A549 (cell line): ENCODE results near the gene BMP5. TPM values are rescaled to one million over a fixed set of nuclear protein-coding genes. Genes with fewer than 3 reads are reported as not detected.

ENCODE experiments used
- ATAC-seq, 2 experiments: fragments of 200-7000 bp in 1 of 2; fragments of >200 bp in 1 of 2; cut with Nextera tagmentation in 1 of 2; cut with Tn5 transposase in 1 of 2; 3 replicates each; pipeline versions ENCODE4 v1.8.0 to v1.9.1; 2018 to 2020; ENCODE audit warnings: mild to moderate bottlenecking in 1 of 2, moderate library complexity in 1 of 2
- CTCF ChIA-PET: fragments of 300-600 bp; sonication (Branson Sonifier 250); formaldehyde crosslinking; extraction: SDS; loops from one replicate; lab custom pipeline; 2021; ENCODE audit warnings: antibody characterized with exemption, inconsistent platforms; lab: Yijun Ruan, JAX
- POLR2A ChIA-PET: fragments of 350-600 bp; formaldehyde crosslinking; extraction: SDS; loops from one replicate; lab custom pipeline; 2021; ENCODE audit warnings: antibody characterized with exemption, inconsistent platforms; lab: Yijun Ruan, JAX
- DNase-seq, 2 experiments: peaks; one replicate each; pipeline versions ENCODE4 v3.0.0 to v3.0.0-alpha.2; 2011 to 2016; ENCODE audit warnings: low read depth in 1 of 2, low spot score in 1 of 2
- FAIRE-seq: peaks from 2 replicates; lab custom pipeline; 2011; peaks lifted over from hg19 to GRCh38; lab: Jason Lieb, UNC
- H3K27ac ChIP-seq, 2 experiments: fragments of >200 bp; sonication (Bioruptor Twin); formaldehyde crosslinking; 3 replicates each; pipeline ENCODE4 v1.5.1; 2016 to 2017
- H3K4me1 ChIP-seq: fragments of >200 bp; sonication (Bioruptor Twin); formaldehyde crosslinking; 3 replicates; pipeline ENCODE4 v1.6.1; 2016
- H3K4me2 ChIP-seq: fragments of >200 bp; sonication (Bioruptor Twin); formaldehyde crosslinking; 3 replicates; pipeline ENCODE4 v1.6.1; 2016
- H3K4me3 ChIP-seq: fragments of >200 bp; sonication (Bioruptor Twin); formaldehyde crosslinking; 3 replicates; pipeline ENCODE4 v1.5.1; 2016
- H3K9me3 ChIP-seq: fragments of >200 bp; sonication (Bioruptor Twin); formaldehyde crosslinking; 3 replicates; pipeline ENCODE4 v1.6.1; 2016
- CBX8 ChIP-seq: fragments of 200-600 bp; sonication (generic); IDR thresholded peaks from 2 replicates; pipeline ENCODE4 v1.6.1; 2016
- FOSB ChIP-seq: fragments of 250-450 bp; sonication (Bioruptor Pico); IDR thresholded peaks from 2 replicates; pipeline ENCODE4 v1.5.0; 2020; ENCODE audit warnings: mild to moderate bottlenecking, moderate library complexity
- HDAC2 ChIP-seq: fragments of 200-600 bp; sonication (generic); IDR thresholded peaks from 2 replicates; pipeline ENCODE4 v1.6.1; 2016
- KDM1A ChIP-seq: fragments of 200-600 bp; sonication (generic); IDR thresholded peaks from 2 replicates; pipeline ENCODE4 v1.6.1; 2016; ENCODE audit warnings: low read depth, mild to moderate bottlenecking
- KDM5A ChIP-seq: fragments of 200-600 bp; sonication (generic); IDR thresholded peaks from 2 replicates; pipeline ENCODE4 v1.6.1; 2016; ENCODE audit warnings: antibody characterized with exemption, mild to moderate bottlenecking
- MAZ ChIP-seq: fragments of 150-350 bp; IDR thresholded peaks from 2 replicates; pipeline ENCODE4 v1.6.1; 2014; ENCODE audit warnings: antibody characterized with exemption, low read depth, low read length, borderline replicate concordance
- NFE2L2 ChIP-seq: fragments of 150-350 bp; conservative IDR thresholded peaks from 2 replicates; pipeline ENCODE4 v1.6.1; 2014; ENCODE audit warnings: low read length
- PHF8 ChIP-seq: fragments of 200-600 bp; sonication (generic); IDR thresholded peaks from 2 replicates; pipeline ENCODE4 v1.6.1; 2016; ENCODE audit warnings: low read depth, mild to moderate bottlenecking, antibody characterized with exemption, moderate library complexity, borderline replicate concordance
- POLR2AphosphoS2 ChIP-seq: conservative IDR thresholded peaks from 2 replicates; pipeline ENCODE4 v1.6.1; 2012; ENCODE audit warnings: low read length, improper control_type of control experiment, inconsistent platforms
- ZFP36 ChIP-seq: fragments of 450-650 bp; IDR thresholded peaks from 2 replicates; pipeline ENCODE4 v1.6.1; 2014; ENCODE audit warnings: borderline replicate concordance; ENCODE audit not compliant: partially characterized antibody
- ZSCAN20 ChIP-seq: fragments of 250-450 bp; sonication (Bioruptor Pico); IDR thresholded peaks from 2 replicates; pipeline ENCODE4 v1.8.0; 2022; ENCODE audit warnings: mild to moderate bottlenecking, moderate library complexity
- WGBS: methylation state at CpG from one replicate; pipeline ENCODE4 v1.1.6; 2017; ENCODE audit errors: missing lambda C conversion rate; 5-methylcytosine and 5-hydroxymethylcytosine counted together
- polyA plus RNA-seq, 4 experiments: library from polyadenylated mRNA; depleted of rRNA in 3 of 4; stranded (reverse); fragments of >200 nt; fragmentation: RNase III in 1 of 4; extraction: RNeasy Plus Mini Kit Qiagen cat#74134 plus additional on column Dnase treatment in 1 of 4; gene quantifications; 2 replicates in 3 of 4; 3 replicates in 1 of 4; pipeline ENCODE4 v1.2.3, GENCODE V29; 2011 to 2017
- TF ChIP-seq, protein P1 (sequence below): fragments of >200 bp; sonication (Bioruptor Twin); formaldehyde crosslinking; IDR thresholded peaks from 2 replicates; pipeline ENCODE4 v1.6.1; 2016
- TF ChIP-seq, protein P2 (sequence below): IDR thresholded peaks from 2 replicates; pipeline ENCODE4 v1.6.1; 2012
- TF ChIP-seq, protein P3 (sequence below): fragments of 200-600 bp; sonication (generic); IDR thresholded peaks from 2 replicates; pipeline ENCODE4 v1.6.1; 2016; ENCODE audit warnings: antibody characterized with exemption, mild to moderate bottlenecking, moderate library complexity
- TF ChIP-seq, protein P4 (sequence below): fragments of 250-450 bp; sonication (Bioruptor Pico); IDR thresholded peaks from 2 replicates; pipeline ENCODE4 v1.5.0; 2021; ENCODE audit warnings: mild to moderate bottlenecking, moderate library complexity, borderline replicate concordance

The BMP5 gene
- polyA plus RNA-seq, 2 of the 4 experiments (the other 2 are of a cell fraction): 0.04 to 0.12 TPM

GRCh38 chr6:55872866-55873265, 2.5 kb downstream of the BMP5 start:
- H3K4me2 ChIP-seq: no peak overlapping the region
- no peak for FAIRE-seq
- CTCF ChIA-PET: no interaction called here

DNA sequence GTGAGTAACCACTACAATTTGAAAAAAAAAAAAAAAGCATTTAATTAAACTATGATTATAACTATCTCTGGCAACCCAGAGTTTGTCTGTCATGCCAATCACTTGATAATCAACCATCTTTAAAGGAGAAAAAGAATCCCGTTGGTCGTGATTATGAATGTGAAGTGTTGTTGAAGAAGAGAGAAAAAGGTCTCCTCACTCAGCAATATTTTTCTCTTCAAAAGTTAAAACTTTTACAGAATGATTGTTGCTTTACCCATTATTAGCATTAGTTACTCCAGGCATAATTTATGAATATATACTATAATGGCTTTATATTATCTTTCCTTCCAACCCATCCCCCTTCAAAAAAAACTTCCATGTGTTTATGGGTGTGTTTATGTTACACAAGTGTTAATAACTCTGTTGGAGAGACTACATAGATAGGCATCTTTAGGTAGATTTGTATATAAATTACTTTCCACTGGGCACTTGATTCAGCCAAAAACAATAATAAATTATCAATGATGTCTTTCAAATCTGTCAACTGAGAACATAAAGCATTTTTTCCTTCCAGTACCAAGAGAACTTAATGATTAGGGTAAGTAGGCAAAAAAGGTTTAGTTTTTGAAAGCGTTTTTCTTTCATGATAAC, 5.1 kb downstream of the BMP5 start:
- H3K4me3 ChIP-seq: no peak overlapping the region
- H3K4me1 ChIP-seq: peaks cover 20% of the 10 kb centered on the region; the same call in 2 of the 3 replicates
- TF ChIP-seq HDAC2: no peak
- no peak for TF ChIP-seq NFE2L2
- TF ChIP-seq CBX8: no peak
- TF ChIP-seq, protein P1, sequence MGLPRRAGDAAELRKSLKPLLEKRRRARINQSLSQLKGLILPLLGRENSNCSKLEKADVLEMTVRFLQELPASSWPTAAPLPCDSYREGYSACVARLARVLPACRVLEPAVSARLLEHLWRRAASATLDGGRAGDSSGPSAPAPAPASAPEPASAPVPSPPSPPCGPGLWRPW: no peak
- TF ChIP-seq MAZ: no peak
- TF ChIP-seq, protein P2, sequence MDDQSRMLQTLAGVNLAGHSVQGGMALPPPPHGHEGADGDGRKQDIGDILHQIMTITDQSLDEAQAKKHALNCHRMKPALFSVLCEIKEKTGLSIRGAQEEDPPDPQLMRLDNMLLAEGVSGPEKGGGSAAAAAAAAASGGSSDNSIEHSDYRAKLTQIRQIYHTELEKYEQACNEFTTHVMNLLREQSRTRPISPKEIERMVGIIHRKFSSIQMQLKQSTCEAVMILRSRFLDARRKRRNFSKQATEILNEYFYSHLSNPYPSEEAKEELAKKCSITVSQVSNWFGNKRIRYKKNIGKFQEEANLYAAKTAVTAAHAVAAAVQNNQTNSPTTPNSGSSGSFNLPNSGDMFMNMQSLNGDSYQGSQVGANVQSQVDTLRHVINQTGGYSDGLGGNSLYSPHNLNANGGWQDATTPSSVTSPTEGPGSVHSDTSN: no peak
- TF ChIP-seq, protein P3, sequence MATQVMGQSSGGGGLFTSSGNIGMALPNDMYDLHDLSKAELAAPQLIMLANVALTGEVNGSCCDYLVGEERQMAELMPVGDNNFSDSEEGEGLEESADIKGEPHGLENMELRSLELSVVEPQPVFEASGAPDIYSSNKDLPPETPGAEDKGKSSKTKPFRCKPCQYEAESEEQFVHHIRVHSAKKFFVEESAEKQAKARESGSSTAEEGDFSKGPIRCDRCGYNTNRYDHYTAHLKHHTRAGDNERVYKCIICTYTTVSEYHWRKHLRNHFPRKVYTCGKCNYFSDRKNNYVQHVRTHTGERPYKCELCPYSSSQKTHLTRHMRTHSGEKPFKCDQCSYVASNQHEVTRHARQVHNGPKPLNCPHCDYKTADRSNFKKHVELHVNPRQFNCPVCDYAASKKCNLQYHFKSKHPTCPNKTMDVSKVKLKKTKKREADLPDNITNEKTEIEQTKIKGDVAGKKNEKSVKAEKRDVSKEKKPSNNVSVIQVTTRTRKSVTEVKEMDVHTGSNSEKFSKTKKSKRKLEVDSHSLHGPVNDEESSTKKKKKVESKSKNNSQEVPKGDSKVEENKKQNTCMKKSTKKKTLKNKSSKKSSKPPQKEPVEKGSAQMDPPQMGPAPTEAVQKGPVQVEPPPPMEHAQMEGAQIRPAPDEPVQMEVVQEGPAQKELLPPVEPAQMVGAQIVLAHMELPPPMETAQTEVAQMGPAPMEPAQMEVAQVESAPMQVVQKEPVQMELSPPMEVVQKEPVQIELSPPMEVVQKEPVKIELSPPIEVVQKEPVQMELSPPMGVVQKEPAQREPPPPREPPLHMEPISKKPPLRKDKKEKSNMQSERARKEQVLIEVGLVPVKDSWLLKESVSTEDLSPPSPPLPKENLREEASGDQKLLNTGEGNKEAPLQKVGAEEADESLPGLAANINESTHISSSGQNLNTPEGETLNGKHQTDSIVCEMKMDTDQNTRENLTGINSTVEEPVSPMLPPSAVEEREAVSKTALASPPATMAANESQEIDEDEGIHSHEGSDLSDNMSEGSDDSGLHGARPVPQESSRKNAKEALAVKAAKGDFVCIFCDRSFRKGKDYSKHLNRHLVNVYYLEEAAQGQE: no peak
- no peak overlapping the region for H3K27ac ChIP-seq
- no peak overlapping the region for H3K4me2 ChIP-seq
- FAIRE-seq (no peak), DNase-seq (no peak), ATAC-seq (no peak)
- WGBS: 94% methylated on average over 3 of the region's 3 CpGs
- ChIA-PET CTCF (no interaction called here), POLR2A (no interaction called here)
- H3K9me3 ChIP-seq: no peaks in the 10 kb centered on the region

More at GRCh38 chr6:55872866-55873265, 2.5 kb downstream of the BMP5 start:
- H3K4me3 ChIP-seq: no peak overlapping the region
- no peak overlapping the region for H3K27ac ChIP-seq
- TF ChIP-seq ZSCAN20 (CRISPR knock-in tag) (no peak), NFE2L2 (no peak)
- TF ChIP-seq, all 56 proteins: peak for 0
- Histone ChIP-seq H3K4me1 (peaks cover 16% of the 10 kb centered on the region), H3K9me3 (no peaks in the 10 kb centered on the region)
- DNase-seq: no peak
- POLR2A ChIA-PET: no interaction called here
- WGBS: 90% methylated on average over 3 of the region's 3 CpGs
- ATAC-seq: no peak

DNA sequence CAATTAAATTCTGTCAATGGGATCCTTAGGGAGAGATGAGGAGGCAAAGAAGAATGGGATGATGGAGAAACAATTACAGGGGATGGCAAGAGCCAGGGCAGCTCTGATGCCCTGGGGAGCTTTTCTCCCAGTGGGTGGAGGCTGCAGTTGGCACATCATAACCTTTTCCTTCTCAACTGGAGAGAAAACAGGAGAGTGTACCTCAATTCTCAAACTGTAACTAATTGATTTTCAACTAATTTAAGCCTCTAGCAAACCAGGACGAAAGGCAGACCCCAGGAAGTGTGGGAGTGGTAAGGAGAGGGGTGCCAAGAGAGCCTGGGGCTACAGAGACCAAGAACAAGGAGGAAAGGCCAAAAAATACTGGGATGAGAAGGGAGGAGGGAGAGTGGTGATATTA, 5.7 kb downstream of the BMP5 start:
- CTCF ChIA-PET: no interaction called here
- 56% methylated on average over 1 of the region's 1 CpG for WGBS
- H3K4me3 ChIP-seq: no peak overlapping the region
- H3K9me3 ChIP-seq: no peaks in the 10 kb centered on the region
- ATAC-seq (no peak), DNase-seq (no peak), FAIRE-seq (no peak)
- POLR2A ChIA-PET: no interaction called here
- TF ChIP-seq FOSB (CRISPR knock-in tag): no peak
- TF ChIP-seq KDM1A: no peak
- TF ChIP-seq POLR2AphosphoS2: no peak
- no peak for TF ChIP-seq KDM5A
- TF ChIP-seq ZFP36: no peak
- no peak for TF ChIP-seq PHF8
- TF ChIP-seq, protein P4, sequence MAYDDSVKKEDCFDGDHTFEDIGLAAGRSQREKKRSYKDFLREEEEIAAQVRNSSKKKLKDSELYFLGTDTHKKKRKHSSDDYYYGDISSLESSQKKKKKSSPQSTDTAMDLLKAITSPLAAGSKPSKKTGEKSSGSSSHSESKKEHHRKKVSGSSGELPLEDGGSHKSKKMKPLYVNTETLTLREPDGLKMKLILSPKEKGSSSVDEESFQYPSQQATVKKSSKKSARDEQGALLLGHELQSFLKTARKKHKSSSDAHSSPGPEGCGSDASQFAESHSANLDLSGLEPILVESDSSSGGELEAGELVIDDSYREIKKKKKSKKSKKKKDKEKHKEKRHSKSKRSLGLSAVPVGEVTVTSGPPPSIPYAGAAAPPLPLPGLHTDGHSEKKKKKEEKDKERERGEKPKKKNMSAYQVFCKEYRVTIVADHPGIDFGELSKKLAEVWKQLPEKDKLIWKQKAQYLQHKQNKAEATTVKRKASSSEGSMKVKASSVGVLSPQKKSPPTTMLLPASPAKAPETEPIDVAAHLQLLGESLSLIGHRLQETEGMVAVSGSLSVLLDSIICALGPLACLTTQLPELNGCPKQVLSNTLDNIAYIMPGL: no peak
- peaks cover 20% of the 10 kb centered on the region; the same call in 2 of the 3 replicates for H3K4me1 ChIP-seq
- H3K27ac ChIP-seq: no peak overlapping the region
- no peak overlapping the region for H3K4me2 ChIP-seq
